ENCODE measurements around the gene JAK1. TPM values are rescaled to one million over a fixed set of nuclear protein-coding genes. Genes with fewer than 3 reads are reported as not detected.

JAK1 gene
- total and polyA plus RNA-seq, 2 of the 8 experiments (the other 6 are each of a cell fraction or from before 2014, with no cell fraction given): 7.8 to 24.5 TPM

DNA sequence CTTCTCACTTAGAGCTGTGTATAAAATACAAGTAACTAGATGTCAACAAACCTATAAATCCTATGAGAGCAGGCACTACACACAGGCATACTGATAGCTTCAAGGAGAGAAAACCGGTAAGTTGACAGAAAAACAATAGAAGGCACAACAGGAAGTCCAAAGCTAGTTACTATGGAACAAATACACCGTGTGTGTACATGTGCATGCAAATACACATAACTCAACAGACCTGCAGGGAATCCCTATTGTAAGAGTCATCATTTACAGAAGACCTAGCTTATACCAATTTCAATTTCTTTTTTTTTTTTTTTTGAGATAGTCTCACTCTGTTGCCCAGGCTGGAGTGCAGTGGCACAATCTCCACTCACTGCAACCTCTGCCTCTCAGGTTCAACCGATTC, 26.3 kb downstream of the JAK1 start:
- no peak overlapping the region for H3K4me3 ChIP-seq (ENCODE audit: extremely low read depth in 1 of 4, insufficient read depth in 2 of 4, low read depth in 3 of 4, low read length in 4 of 4)
- H3K9me3 ChIP-seq (ENCODE audit: insufficient read depth in 2 of 2, low read depth in 1 of 2, low read length in 1 of 2): no peaks in the 10 kb centered on the region
- H3K79me2 ChIP-seq (ENCODE audit: control insufficient read depth in 1 of 2, insufficient read depth in 2 of 2, low read length in 2 of 2): no peaks in the 10 kb centered on the region
- no peak overlapping the region for H3K14ac ChIP-seq (ENCODE audit: insufficient read length)
- H4K8ac ChIP-seq (ENCODE audit: extremely low read depth, insufficient read depth, low read length): no peak overlapping the region
- no peak overlapping the region for H4K5ac ChIP-seq (ENCODE audit: insufficient read length, low read depth, low read length)
- FAIRE-seq (no peak), DNase-seq (ENCODE audit: low read depth in 1 of 2, low spot score in 2 of 2) (no peak)
- H2AK5ac ChIP-seq (ENCODE audit: low read depth, low read length): no peak overlapping the region
- no peak overlapping the region for H3K56ac ChIP-seq (replicated peaks; ENCODE audit: insufficient read length, low read depth, low read length)
- H3K23me2 ChIP-seq (ENCODE audit: low read depth, low read length): no peaks in the 10 kb centered on the region
- no peak overlapping the region for H3K27ac ChIP-seq (ENCODE audit: low read depth, low read length)
- no peak overlapping the region for H2BK5ac ChIP-seq (ENCODE audit: low read depth, low read length)
- ChIA-PET CTCF (ENCODE audit: partially characterized antibody) (interaction anchor here (0.6 kb wide), 2 partner anchors 10 to 1584 kb away, joined by 3 read pairs; no protein-coding TSS in a partner anchor), POLR2A (ENCODE audit: partially characterized antibody) (interaction anchor here (0.6 to 1.3 kb wide), 2 partner anchors 12 to 18 kb away, joined by 3 read pairs; no protein-coding TSS in a partner anchor)
- no peak overlapping the region for H3K9ac ChIP-seq (replicated peaks in 1 of 4; ENCODE audit: extremely low read depth in 1 of 4, low read depth in 3 of 4, low read length in 3 of 4)
- H4K91ac ChIP-seq (replicated peaks; ENCODE audit: insufficient read length, low read length): no peak overlapping the region
- H3K36me3 ChIP-seq (ENCODE audit: control insufficient read depth in 2 of 4, insufficient read depth in 4 of 4, low read length in 3 of 4): no peaks in the 10 kb centered on the region
- no peak for TF ChIP-seq KDM1A (IDR thresholded peaks at IDR 0.05; ENCODE audit: borderline replicate concordance, low read length)
- no peak for TF ChIP-seq CEBPB (IDR thresholded peaks at IDR 0.05; ENCODE audit: low read depth, low read length)
- TF ChIP-seq SUZ12 (IDR thresholded peaks at IDR 0.05; ENCODE audit: low read length): no peak
- no peak for TF ChIP-seq SIN3A (conservative IDR thresholded peaks at IDR 0.05 in 1 of 2, IDR thresholded peaks at IDR 0.05 in 1 of 2; ENCODE audit: low read depth in 1 of 2, low read length in 2 of 2)
- no peak for TF ChIP-seq EZH2 (IDR thresholded peaks at IDR 0.05; ENCODE audit: low read depth, low read length, severe bottlenecking)
- no peak for TF ChIP-seq RBBP5 (IDR thresholded peaks at IDR 0.05; ENCODE audit: borderline replicate concordance, low read depth, low read length)
- TF ChIP-seq POLR2AphosphoS5 (IDR thresholded peaks at IDR 0.05; ENCODE audit: low read depth, low read length): no peak
- no peak overlapping the region for H3K4ac ChIP-seq (replicated peaks; ENCODE audit: insufficient read length, low read depth, low read length)
- no peak overlapping the region for H2BK20ac ChIP-seq (ENCODE audit: low read length)
- no peak overlapping the region for H2AFZ ChIP-seq (ENCODE audit: low read length)
- H2BK120ac ChIP-seq (replicated peaks; ENCODE audit: low read depth, low read length): no peak overlapping the region
- H3K27me3 ChIP-seq (replicated peaks in 1 of 4; ENCODE audit: control insufficient read depth in 3 of 4, extremely low read depth in 1 of 4, insufficient read depth in 3 of 4, low read length in 3 of 4): no peaks in the 10 kb centered on the region
- no peak overlapping the region for H3K18ac ChIP-seq (ENCODE audit: extremely low read depth, low read length)
- no peak overlapping the region for H3K4me2 ChIP-seq (ENCODE audit: insufficient read depth in 1 of 2, low read depth in 2 of 2, low read length in 2 of 2)
- H4K20me1 ChIP-seq (replicated peaks in 1 of 2; ENCODE audit: control insufficient read depth in 1 of 2, insufficient read depth in 2 of 2, low read length in 2 of 2): peaks cover 0 to 2% of the 10 kb centered on the region in 2 experiments
- H2BK15ac ChIP-seq (ENCODE audit: low read length): no peak overlapping the region
- WGBS, 2 experiments (ENCODE audit: extremely low coverage in 1 of 2, insufficient coverage in 1 of 2, insufficient read length in 1 of 2, insufficient replicate concordance in 2 of 2, low coverage in 1 of 2, low lambda C conversion rate in 2 of 2, missing lambda C conversion rate in 1 of 2): 93% methylated on average over 3 of the region's 3 CpGs; no CpG with 5 or more reads in 1 of the 2 experiments
- H2BK12ac ChIP-seq (ENCODE audit: low read depth, low read length): no peak overlapping the region
- no peak overlapping the region for H3K23ac ChIP-seq (ENCODE audit: insufficient read length)
- H3K4me1 ChIP-seq (replicated peaks in 1 of 4; ENCODE audit: control insufficient read depth in 3 of 4, insufficient read depth in 4 of 4, low read length in 3 of 4): no peaks in the 10 kb centered on the region
- peaks cover 2% of the 10 kb centered on the region; the same call in 1 of the 2 replicates for H3K79me1 ChIP-seq (ENCODE audit: low read depth, low read length)

All from H1 (cell line).